ENCODE results near the gene CLDN2.

DNA sequence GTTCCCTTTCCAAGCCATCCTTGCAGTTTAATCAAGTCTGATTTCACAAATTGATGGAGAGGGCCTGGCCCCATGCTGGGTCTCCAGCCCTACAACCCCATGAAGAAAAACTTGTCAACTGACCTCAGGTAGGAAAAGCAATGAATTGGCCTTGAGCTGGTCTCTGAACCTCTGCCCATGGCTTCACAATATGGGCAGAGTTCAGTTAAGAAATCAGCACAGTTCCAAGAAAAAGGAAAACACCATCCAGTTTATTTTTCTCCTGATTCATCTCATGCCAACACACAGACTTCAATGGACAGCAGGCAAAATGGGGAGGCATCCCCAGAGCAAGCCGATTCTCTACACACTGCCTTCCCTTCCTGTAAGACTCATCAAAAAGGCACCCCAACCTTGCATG lies 20.4 kb upstream of the CLDN2 start:
- TF ChIP-seq, protein P1, sequence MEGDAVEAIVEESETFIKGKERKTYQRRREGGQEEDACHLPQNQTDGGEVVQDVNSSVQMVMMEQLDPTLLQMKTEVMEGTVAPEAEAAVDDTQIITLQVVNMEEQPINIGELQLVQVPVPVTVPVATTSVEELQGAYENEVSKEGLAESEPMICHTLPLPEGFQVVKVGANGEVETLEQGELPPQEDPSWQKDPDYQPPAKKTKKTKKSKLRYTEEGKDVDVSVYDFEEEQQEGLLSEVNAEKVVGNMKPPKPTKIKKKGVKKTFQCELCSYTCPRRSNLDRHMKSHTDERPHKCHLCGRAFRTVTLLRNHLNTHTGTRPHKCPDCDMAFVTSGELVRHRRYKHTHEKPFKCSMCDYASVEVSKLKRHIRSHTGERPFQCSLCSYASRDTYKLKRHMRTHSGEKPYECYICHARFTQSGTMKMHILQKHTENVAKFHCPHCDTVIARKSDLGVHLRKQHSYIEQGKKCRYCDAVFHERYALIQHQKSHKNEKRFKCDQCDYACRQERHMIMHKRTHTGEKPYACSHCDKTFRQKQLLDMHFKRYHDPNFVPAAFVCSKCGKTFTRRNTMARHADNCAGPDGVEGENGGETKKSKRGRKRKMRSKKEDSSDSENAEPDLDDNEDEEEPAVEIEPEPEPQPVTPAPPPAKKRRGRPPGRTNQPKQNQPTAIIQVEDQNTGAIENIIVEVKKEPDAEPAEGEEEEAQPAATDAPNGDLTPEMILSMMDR (IDR thresholded peaks at IDR 0.05; ENCODE audit: insufficient read depth, low read length, poor library complexity, severe bottlenecking), result no peak
- no peak for TF ChIP-seq EZH2phosphoT487 (conservative IDR thresholded peaks at IDR 0.05; ENCODE audit: low read length)
